ENCODE results near the gene AHRR.
A peak's percentile ranks its signal among the peaks of the same experiment; 100 is the strongest.
"Not testable (repeated sequence)": the region's sequence is repeated elsewhere in the genome, so short reads cannot be mapped to it uniquely, and the experiment has no call there.

The AHRR gene

GRCh38 chr5:464446-464842, 142.9 kb downstream of the AHRR start:
- DNase-seq = no peak

DNA sequence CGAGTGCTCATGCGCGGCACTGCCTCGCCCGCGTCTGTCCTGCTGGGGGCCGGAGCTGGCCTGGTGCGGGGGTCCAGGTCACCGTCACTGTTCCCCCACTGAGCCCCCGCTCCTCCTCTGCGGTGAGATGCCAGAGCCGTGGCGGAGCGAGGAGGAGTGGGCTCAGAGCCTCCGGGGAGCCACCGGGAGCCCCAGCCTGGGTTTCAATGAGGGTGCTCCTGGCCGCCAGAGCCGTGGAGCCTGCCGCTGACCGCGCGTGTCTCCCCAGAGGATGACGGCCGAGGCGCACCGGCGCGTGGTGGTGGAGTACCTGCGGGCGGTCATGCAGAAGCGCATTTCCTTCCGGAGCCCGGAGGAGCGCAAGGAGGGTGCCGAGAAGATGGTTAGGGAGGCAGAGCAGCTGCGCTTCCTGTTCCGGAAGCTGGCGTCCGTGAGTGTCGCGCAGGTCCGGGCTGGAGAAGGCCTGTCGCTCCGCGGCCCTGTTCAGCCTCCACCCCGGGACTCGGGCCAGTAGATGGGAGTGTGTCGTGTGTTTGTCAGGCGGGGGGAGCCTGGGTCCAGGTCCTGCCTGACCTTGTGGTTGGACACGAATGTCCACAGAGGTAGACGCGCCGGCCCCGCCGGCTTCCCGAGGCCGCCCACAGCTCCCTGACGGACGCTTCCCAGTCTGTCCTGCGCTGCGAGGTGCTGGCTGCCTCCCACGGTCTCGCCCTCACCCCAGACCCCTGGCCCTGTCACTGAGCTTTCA, 143.5 kb downstream of the AHRR start:
- no peak for DNase-seq

GRCh38 chr5:465591-466403, 144.3 kb downstream of the AHRR start:
- DNase-seq = no peak

DNA sequence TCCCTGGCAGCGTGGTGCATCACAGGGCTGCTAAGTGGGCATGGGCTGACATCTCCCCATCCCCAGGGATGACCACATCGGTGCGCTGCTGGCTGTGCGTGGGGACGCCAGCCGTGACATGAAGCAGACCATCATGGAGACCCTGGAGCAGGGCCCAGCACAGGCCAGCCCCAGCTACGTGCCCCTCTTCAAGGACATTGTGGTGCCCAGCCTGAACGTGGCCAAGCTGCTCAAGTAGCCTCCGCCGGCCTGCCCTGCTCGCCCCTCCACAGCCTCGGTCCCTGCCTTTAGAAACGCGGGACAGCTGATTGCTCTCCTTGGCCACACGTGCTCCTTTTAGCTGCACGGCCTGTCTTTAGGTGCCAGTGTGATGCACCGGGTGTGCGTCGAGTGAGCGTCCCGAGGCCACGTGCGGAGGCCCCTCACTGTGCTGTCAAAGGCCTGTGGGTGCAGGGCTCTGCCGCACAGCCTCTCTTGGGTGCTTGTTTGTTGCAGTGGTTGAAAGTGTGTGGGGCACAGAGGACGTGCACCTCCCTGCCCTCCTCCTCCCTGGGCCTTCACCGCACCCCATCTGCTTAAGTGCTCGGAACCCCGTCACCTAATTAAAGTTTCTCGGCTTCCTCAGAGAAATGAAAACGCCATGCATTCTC, 145.3 kb downstream of the AHRR start:
- no peak for DNase-seq

DNA sequence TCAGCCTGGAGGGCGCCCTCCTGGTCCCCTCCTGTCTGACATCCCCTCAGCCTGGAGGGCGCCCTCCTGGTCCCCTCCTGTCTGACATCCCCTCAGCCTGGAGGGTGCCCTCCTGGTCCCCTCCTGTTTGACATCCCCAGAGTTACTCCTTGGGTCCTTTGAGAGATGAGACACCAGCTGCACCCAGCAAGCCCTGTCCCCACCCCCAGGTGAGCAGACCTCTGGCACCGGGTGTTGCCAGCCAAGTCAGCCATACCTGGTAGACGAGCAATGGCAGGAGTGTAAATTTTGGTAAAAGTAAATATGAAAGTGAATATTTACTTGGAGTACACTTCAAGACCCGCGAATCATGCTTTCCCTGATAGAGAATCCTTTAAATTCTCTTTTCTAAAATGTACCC, 146.9 kb downstream of the AHRR start:
- no peak for DNase-seq

- no peak for DNase-seq
Measured at GRCh38 chr5:469752-470483, 148.4 kb downstream of the AHRR start.

DNA sequence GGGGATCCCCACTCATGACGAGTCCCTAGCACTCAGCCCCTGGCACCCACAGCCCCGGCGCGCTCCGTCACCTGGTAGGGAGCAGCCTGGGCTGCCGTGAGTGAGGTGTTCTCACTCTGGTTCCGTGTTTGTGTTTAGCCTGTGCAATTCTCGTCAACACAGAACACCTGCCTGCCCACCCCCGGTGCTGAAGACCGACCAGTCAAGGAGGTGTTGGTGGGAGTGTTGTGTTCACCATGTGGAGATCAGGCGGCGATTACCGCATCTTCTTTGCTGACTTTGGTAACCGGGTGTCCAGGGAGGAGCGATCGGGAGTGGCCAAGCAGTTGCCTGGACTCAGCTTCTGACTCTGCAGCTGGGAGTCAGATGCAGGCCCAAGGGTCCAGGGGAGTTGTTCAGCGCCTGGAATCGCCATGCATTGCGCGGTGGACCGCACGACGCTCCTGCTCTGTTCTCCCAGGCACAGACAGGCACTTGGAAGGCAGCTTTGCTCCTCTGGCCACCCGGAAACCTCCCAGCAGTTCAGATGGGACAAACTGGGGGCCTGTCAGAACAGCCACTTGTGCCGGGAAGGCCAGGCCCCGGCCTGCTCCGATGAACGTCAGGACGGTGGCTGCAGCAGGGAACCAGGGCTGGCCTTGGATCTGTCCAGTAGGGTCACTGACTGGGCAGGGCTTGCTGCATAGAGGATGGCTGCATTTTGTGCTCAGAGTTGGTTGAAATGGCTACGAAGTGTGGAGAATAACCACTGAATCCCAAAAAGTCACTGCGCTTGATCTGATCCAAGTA, 149.6 kb downstream of the AHRR start:
- DNase-seq = no peak

GRCh38 chr5:471750-472058, 150.2 kb downstream of the AHRR start:
- no peak for DNase-seq

DNA sequence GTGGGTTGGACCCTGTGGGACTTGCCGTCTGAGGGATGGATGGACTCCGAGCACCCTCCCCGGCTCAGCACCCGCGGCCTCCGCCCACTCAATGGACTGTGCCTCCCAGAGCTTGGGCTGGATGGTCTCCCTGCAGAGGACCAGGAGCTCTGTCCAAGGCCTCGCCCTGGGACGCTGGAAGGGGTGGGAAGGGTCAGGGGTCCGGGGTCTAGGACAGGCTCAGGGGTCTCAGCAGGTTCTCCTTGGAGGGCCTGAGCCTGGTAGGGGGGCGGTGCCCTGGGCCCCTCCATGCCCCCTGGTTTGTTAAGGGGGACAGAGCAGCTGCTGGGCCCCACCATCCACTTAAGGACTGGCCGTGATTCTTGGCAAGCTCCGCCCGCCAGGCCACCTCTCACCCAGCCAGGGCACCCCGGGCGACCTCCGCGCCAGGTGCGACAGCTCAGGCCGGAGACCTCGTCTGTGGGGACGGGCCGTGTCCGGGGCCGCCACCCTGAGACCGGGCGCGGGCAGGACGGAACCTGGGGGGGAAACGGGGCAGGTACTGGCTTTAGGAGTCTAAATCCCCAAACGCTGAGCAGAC, 150.7 kb downstream of the AHRR start:
- DNase-seq = no peak

- DNase-seq = peak; percentile 93
Measured at GRCh38 chr5:472656-473550, 151.4 kb downstream of the AHRR start.

DNA sequence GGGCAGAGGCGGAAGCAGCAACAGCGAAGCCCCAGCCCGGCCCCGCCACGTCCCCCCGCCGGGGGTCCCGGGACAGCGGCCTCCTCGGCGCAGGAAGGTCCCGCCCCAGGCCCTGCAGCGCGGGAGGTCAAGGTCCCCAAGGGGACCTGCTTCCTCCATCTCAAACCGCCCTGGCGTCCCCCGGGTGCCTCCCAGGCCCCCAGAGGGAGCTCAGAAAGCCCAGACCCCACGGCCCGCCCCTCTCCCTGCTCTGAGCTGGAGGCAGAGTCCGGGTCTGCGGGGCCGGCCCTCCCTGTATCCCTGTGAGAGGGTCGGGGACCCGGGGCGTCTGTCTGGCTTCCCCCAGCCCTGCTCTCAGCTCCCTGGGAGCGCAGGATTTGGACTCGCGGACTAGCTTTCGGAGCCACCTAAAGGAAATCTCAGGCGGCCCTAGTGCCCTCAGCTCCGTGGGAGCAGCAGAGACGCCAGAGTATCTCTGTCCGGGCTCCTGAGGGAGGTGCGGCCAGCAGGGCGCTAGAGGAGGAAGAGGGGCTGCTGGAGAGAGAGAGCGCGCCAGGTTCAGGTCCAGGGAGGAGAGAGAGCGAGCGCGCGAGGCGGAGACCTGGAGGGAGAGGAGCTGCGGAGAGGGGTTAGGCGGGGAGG, 152.2 kb downstream of the AHRR start:
- DNase-seq = peak; percentile 27

DNA sequence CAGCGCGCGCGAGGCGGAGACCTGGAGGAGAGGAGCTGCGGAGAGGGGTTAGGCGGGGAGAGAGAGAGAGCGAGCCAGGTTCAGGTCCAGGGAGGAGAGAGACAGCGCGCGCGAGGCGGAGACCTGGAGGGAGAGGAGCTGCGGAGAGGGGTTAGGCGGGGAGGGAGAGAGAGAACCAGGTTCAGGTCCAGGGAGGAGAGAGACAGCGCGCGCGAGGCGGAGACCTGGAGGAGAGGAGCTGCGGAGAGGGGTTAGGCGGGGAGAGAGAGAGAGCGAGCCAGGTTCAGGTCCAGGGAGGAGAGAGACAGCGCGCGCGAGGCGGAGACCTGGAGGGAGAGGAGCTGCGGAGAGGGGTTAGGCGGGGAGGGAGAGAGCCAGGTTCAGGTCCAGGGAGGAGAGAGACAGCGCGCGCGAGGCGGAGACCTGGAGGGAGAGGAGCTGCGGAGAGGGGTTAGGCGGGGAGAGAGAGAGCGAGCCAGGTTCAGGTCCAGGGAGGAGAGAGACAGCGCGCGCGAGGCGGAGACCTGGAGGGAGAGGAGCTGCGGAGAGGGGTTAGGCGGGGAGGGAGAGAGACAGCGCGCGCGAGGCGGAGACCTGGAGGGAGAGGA, 152.8 kb downstream of the AHRR start:
- DNase-seq = not testable (repeated sequence)

DNA sequence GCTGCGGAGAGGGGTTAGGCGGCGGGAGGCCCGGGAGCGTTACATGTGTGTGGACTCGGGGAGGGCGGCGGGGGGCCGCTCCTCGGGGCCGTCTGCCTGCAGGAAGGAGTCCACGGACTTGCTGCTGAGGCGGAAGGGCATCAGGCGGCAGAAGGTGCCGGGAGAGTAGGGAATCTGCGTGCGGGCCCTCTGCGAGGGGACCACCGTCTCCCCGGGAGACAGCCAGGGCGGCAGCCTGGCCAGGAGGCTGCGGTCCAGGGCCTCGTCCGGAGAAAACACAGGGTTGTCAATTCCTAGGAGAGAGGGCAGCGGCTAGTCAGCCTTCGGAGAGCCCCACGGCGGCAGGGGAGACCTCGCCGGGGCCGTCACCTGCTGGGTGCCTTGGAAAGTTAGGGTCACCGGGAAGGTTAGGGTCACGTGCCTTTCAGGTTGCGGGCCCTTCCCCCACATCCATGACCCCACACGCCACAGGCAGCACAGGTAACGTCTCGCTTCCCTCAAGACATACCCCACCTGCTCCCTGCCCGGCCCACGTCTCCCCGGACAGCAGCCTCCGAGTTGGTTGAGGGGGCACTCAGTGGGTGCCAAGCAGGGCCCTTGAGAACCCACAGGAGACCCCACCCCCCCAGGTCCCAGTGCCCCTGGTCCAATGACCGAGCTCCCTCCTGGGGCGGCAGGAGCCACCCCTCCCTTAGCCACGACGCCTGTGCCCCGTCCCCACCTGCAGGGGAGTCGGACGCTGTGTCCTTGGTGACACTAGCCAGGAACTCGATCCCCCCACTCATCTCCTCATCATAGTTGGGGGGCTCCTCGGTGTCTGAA, 153.5 kb downstream of the AHRR start:
- DNase-seq = no peak

- no peak for DNase-seq
Measured at GRCh38 chr5:475704-476101, 154.2 kb downstream of the AHRR start.

DNA sequence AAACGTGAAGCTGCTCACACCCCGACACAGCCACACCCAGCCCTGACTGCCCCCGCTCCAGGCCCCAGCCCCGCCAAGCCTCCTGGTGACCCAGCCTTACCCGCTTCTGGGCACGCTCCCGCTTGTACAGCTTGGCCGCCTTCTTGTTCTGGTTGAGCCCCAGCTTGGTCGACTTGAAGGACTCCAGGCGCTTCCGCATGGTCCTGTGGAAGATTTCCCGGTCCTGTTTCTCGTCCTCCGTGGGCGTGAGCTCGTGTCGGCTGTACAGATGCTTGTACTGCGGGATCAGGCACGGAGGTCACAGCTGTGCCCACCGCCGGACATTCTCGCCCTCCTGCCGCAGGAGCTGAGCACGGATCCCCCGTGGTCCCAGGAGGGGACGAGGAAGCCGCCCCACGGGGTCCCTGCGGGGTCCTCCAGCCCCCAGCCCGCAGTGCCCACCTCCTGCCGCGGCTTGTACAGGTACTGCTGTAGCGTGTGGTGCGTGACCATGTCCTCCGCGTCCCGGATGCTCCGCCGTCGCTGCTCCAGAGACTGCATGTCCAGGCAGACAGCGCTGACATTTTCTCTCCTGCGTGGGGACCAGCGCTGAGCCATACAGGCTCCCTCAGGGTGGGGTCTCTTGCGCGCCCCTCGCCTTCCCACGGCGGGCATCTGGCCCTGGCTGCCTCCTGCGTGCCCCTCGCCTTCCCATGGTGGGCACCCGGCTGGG, 154.7 kb downstream of the AHRR start:
- DNase-seq = no peak

- DNase-seq = no peak
Measured at GRCh38 chr5:476814-477175, 155.3 kb downstream of the AHRR start.

DNA sequence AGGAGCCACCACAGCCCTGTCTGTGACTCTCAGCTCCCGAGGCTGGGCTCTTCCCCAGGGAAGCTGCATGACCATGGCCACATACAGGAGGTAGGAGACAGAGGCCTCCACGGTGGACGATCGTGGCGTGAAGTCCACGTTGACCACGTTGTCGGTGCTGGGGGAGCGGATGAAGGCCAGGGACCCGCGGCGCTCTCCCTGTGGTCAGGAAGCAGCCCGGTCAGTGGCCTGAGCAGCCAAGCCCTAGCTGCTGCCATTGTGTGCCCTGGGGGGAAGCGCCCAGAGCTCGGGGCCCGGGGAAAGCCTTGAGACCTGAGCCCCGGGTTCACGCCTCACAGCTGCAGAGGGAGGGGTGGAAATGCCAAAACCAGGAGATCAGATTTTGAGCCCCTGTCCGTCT, 155.7 kb downstream of the AHRR start:
- DNase-seq = no peak

DNA sequence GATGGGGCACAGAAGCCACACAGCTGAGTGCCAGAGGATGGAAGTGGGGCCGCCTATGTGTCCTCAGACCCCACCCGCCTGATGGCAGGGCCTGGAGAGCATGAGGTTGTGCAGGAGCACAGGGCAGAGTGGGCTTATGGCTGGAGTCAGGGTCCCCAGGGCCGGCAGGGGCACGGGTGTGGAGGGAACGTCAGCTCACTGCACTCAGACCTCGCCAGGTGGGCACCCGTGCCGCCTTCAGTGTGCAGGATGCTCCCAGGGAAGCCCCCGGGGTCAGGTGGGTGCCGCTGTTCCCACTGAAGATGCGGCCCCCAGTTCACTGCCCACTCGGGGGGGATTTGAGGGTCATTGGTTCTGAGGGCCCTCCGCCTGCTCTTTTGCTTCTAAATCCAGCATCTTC, 156.4 kb downstream of the AHRR start:
- DNase-seq = no peak

All from stimulated activated CD4-positive, alpha-beta T cell treated with anti-CD3 and anti-CD28 coated beads, Interleukin-12 subunit alpha, Interleukin-12 subunit beta, amount 100 ng/mL, for 4 hours (primary cell).